A673 (cell line): ENCODE measurements around the gene CYFIP2.

ENCODE experiments used
- CTCF ChIP-seq: fragments of 300-800, 200-600 bp; sonication (generic); conservative IDR thresholded peaks from 2 replicates; pipeline ENCODE4 v1.5.1; 2017; ENCODE audit warnings: low read depth, mild to moderate bottlenecking, antibody characterized with exemption, low read length, moderate library complexity, mixed read lengths
- EZH2 ChIP-seq: fragments of 200-600 bp; sonication (generic); IDR thresholded peaks from 2 replicates; pipeline ENCODE4 v1.6.1; 2017; ENCODE audit warnings: borderline replicate concordance, low read depth, mild to moderate bottlenecking, mixed read lengths, antibody characterized with exemption, low read length; ENCODE audit not compliant: poor library complexity, severe bottlenecking

DNA sequence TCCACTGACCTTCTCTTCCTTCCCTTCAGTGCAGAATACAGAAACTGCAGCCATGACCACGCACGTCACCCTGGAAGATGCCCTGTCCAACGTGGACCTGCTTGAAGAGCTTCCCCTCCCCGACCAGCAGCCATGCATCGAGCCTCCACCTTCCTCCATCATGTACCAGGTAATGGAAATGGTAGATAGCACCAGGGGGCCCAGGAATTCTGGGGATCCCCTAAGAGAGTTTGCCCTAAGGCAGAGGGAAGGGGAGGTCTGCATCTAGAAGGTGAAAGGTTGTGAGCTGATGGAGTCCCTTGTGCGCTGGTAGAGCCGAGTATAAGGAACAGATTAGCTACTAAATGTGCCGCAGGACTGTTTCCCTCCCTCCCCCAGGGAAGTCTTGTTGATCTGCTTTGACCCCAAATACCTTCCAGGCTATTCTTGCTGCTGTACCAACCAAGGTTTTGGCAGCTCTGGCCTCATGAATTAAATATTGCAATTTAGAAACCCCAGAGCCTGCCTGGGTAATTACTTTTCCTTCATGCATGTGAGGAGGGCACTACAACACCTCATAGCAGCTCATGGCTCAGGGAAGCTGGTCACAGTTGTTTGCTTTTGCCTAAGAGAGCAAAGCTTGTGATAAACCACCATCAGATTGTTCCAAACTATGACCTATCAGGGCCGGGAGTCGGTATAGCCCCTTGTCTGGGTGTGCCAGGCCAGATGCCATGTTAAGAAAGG lies 19.6 kb downstream of the CYFIP2 start:
- no peak for TF ChIP-seq CTCF
- TF ChIP-seq EZH2, result no peak
